Thyroid gland (tissue), 4 donors: ENCODE data around the gene TOP1.

Source experiments
- POLR2A ChIP-seq, 2 donors: fragments of 450-650 bp; IDR thresholded peaks; one replicate each; pipeline ENCODE4 v1.6.1; 2017; ENCODE audit warnings: antibody characterized with exemption in 2 of 2, mild to moderate bottlenecking in 2 of 2, moderate library complexity in 1 of 2
- TF ChIP-seq, protein P1 (sequence below), 6 experiments: fragments of 200-600 bp in 3 of 6; fragments of 450-650 bp in 3 of 6; sonication (generic) in 3 of 6; IDR thresholded peaks; one replicate each; pipeline ENCODE4 v1.5.1; 2016 to 2019; ENCODE audit warnings: antibody characterized with exemption in 6 of 6, mild to moderate bottlenecking in 2 of 6, inconsistent platforms in 1 of 6, moderate library complexity in 1 of 6

DNA sequence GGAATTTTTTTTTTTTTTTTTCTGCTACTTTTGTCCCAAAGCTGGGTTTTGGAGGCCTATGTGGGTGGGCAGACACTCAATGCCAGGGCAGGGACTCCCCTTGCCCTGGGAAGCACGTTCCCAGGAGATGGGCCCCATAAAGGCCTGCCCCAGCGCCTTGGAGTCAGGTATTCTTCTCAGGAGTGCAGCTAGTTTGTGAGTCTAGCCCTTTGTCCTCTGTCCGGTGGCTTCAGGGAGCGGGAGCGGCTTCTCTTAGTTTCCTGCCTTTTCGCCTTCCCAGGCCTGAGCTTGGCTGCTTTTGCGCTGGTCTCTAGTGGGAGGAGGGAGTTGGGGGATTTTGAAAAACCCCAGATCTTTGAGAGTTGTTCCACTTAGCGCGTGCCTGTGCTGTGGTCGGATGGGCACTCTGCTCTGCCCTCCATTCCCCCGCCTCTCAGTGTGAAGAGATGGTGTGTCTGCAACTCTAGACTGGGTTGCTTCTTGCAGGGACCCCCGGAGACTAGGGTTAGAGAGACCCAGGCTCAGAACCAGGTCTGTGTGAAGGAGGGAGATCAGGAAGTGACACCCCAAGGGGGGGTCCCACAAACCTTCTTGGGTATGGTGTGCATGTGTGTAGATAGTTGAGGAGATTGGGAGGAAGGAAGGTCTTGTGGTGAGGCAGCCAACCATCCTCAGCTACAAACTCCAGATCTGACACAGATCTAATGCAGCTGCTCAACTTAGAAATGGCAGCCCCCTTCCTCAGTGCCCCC lies 110.0 kb downstream of the TOP1 start:
- TF ChIP-seq, protein P1, sequence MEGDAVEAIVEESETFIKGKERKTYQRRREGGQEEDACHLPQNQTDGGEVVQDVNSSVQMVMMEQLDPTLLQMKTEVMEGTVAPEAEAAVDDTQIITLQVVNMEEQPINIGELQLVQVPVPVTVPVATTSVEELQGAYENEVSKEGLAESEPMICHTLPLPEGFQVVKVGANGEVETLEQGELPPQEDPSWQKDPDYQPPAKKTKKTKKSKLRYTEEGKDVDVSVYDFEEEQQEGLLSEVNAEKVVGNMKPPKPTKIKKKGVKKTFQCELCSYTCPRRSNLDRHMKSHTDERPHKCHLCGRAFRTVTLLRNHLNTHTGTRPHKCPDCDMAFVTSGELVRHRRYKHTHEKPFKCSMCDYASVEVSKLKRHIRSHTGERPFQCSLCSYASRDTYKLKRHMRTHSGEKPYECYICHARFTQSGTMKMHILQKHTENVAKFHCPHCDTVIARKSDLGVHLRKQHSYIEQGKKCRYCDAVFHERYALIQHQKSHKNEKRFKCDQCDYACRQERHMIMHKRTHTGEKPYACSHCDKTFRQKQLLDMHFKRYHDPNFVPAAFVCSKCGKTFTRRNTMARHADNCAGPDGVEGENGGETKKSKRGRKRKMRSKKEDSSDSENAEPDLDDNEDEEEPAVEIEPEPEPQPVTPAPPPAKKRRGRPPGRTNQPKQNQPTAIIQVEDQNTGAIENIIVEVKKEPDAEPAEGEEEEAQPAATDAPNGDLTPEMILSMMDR (IDR thresholded peaks at IDR 0.05), result no peak
- peak in 1 of 2 donors; percentile 10 for TF ChIP-seq POLR2A (IDR thresholded peaks at IDR 0.05)
